GM23338 (cell line): ENCODE measurements around the gene HS3ST6.

ENCODE experiments used
- CREB1 ChIP-seq: fragments of 250-450 bp; sonication (Bioruptor Pico); IDR thresholded peaks from 2 replicates; pipeline ENCODE4 v1.5.0; 2020; ENCODE audit warnings: low read depth, mild to moderate bottlenecking, moderate library complexity
- ETS1 ChIP-seq: IDR thresholded peaks from 2 replicates; pipeline ENCODE4 v1.6.1; 2016; ENCODE audit warnings: antibody characterized with exemption
- EZH2 ChIP-seq: fragments of 200-600 bp; sonication (generic); IDR thresholded peaks from one replicate; pipeline ENCODE4 v1.8.0; 2017; ENCODE audit warnings: antibody characterized with exemption, mild to moderate bottlenecking, low read depth; ENCODE audit not compliant: unreplicated experiment
- EZH2phosphoT487 ChIP-seq: fragments of 200-600 bp; sonication (generic); IDR thresholded peaks from one replicate; pipeline ENCODE4 v1.8.1; 2018; ENCODE audit warnings: antibody characterized with exemption; ENCODE audit not compliant: unreplicated experiment
- JUNB ChIP-seq: IDR thresholded peaks from one replicate; pipeline ENCODE4 v1.6.1; 2016; ENCODE audit warnings: antibody characterized with exemption; ENCODE audit not compliant: unreplicated experiment
- POLR2AphosphoS5 ChIP-seq: IDR thresholded peaks from 2 replicates; pipeline ENCODE4 v1.6.1; 2016; ENCODE audit warnings: antibody characterized with exemption, low read depth
- REST ChIP-seq: IDR thresholded peaks from one replicate; pipeline ENCODE4 v1.6.1; 2018; ENCODE audit warnings: antibody characterized with exemption; ENCODE audit not compliant: unreplicated experiment
- STAT1 ChIP-seq: IDR thresholded peaks from one replicate; pipeline ENCODE4 v1.6.1; 2016; ENCODE audit warnings: antibody characterized with exemption; ENCODE audit not compliant: unreplicated experiment
- TF ChIP-seq, protein P1 (sequence below), 2 experiments: fragments of 200-600 bp in 1 of 2; sonication (generic) in 1 of 2; conservative IDR thresholded peaks; 2 replicates each; pipeline versions ENCODE4 v1.5.1 to v1.6.1; 2016 to 2017; ENCODE audit warnings: antibody characterized with exemption in 2 of 2, low read depth in 2 of 2, mild to moderate bottlenecking in 2 of 2, moderate library complexity in 1 of 2

DNA sequence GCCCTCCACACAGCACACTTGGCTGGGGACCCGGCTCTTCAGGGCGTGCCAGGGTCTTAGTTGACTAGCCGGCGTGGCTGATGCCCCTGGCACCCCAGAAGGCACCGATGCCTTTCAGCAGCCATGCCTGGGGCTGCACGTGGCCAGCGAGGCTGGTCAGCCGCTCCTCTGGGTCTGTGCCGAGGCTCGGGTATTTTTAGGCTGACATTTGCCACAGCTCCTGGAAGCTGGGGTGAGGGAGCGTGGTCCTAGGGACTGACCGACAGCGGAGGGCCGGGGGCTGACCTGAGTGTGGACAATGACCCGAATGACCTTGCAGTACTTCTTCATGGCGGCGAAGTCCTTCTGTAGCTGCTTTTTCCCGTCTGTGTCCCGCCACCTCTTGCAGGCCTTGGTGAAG lies 32.3 kb upstream of the HS3ST6 start:
- TF ChIP-seq, protein P1, sequence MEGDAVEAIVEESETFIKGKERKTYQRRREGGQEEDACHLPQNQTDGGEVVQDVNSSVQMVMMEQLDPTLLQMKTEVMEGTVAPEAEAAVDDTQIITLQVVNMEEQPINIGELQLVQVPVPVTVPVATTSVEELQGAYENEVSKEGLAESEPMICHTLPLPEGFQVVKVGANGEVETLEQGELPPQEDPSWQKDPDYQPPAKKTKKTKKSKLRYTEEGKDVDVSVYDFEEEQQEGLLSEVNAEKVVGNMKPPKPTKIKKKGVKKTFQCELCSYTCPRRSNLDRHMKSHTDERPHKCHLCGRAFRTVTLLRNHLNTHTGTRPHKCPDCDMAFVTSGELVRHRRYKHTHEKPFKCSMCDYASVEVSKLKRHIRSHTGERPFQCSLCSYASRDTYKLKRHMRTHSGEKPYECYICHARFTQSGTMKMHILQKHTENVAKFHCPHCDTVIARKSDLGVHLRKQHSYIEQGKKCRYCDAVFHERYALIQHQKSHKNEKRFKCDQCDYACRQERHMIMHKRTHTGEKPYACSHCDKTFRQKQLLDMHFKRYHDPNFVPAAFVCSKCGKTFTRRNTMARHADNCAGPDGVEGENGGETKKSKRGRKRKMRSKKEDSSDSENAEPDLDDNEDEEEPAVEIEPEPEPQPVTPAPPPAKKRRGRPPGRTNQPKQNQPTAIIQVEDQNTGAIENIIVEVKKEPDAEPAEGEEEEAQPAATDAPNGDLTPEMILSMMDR (conservative IDR thresholded peaks at IDR 0.05; ENCODE audit: low read depth in 2 of 2) = no peak
- TF ChIP-seq POLR2AphosphoS5 = no peak
- no peak for TF ChIP-seq EZH2phosphoT487
- no peak for TF ChIP-seq REST
- TF ChIP-seq ETS1 = no peak
- no peak for TF ChIP-seq EZH2
- TF ChIP-seq STAT1 = no peak
- no peak for TF ChIP-seq JUNB
- TF ChIP-seq CREB1 (CRISPR knock-in tag) = no peak
